Sigmoid colon (tissue), 7 donors: ENCODE measurements around the gene RAB4B. TPM values are rescaled to one million over a fixed set of nuclear protein-coding genes. Genes with fewer than 3 reads are reported as not detected.
"Not testable (repeated sequence)": the region's sequence is repeated elsewhere in the genome, so short reads cannot be mapped to it uniquely, and the experiment has no call there.

Experiments
- DNase-seq: peaks from one replicate; pipeline ENCODE4 v3.0.0-alpha.2; 2019
- H3K27ac ChIP-seq, 4 donors: fragments of 200-600 bp; sonication (generic); one replicate each; pipeline ENCODE4 v1.5.1; 2016 to 2019; ENCODE audit warnings: mild to moderate bottlenecking in 1 of 4
- H3K27me3 ChIP-seq, 3 donors: fragments of 200-600 bp; sonication (generic); one replicate each; pipeline ENCODE4 v1.5.1; 2019; ENCODE audit warnings: mild to moderate bottlenecking in 1 of 3
- H3K36me3 ChIP-seq, 4 donors: fragments of 200-600 bp; sonication (generic); one replicate each; pipeline ENCODE4 v1.5.1; 2016 to 2019
- H3K4me1 ChIP-seq, 4 donors: fragments of 200-600 bp; sonication (generic); one replicate each; pipeline ENCODE4 v1.5.1; 2017 to 2019
- H3K4me3 ChIP-seq, 4 donors: fragments of 200-600 bp; sonication (generic); one replicate each; pipeline ENCODE4 v1.5.1; 2017 to 2019; ENCODE audit warnings: mild to moderate bottlenecking in 2 of 4, moderate library complexity in 1 of 4
- H3K9me3 ChIP-seq, 4 donors: fragments of 200-600 bp in 3 of 4; sonication (generic) in 3 of 4; one replicate each; pipeline versions ENCODE4 v1.5.1 to v1.6.1; 2013 to 2019
- CTCF ChIP-seq, 4 experiments: fragments of 450-650 bp in 3 of 4; fragments of 200-600 bp in 1 of 4; IDR thresholded peaks; one replicate each; pipeline ENCODE4 v1.5.1; 2016 to 2019; ENCODE audit warnings: antibody characterized with exemption in 4 of 4, mild to moderate bottlenecking in 3 of 4, moderate library complexity in 2 of 4
- EP300 ChIP-seq, 4 donors: sonication (generic); formaldehyde crosslinking; IDR thresholded peaks; one replicate each; pipeline ENCODE4 v1.6.1; 2017; ENCODE audit warnings: antibody characterized with exemption in 4 of 4
- POLR2A ChIP-seq, 2 donors: fragments of 450-650 bp; IDR thresholded peaks; one replicate each; pipeline ENCODE4 v1.6.1; 2016; ENCODE audit warnings: antibody characterized with exemption in 2 of 2, mild to moderate bottlenecking in 2 of 2, moderate library complexity in 2 of 2
- POLR2AphosphoS5 ChIP-seq, 4 donors: sonication (generic); formaldehyde crosslinking; IDR thresholded peaks; one replicate each; pipeline ENCODE4 v1.6.1; 2017; ENCODE audit warnings: antibody characterized with exemption in 4 of 4
- WGBS, 2 donors: extraction: QIAGEN DNeasy Blood & Tissue Kit; methylation state at CpG; one replicate each; pipeline ENCODE4 v1.1.7; 2013; 5-methylcytosine and 5-hydroxymethylcytosine counted together
- intact Hi-C: fragments of 100-400 bp; cut with DNase I; formaldehyde crosslinking; loops from one replicate; pipeline ENCODE4 v1.15.1; 2023
- polyA plus RNA-seq, 3 donors: library from polyadenylated mRNA; stranded (reverse); fragments of 200-250 nt; gene quantifications; one replicate each; pipeline ENCODE4 v1.2.3, GENCODE V29; 2013
- total RNA-seq, 4 donors: library from RNA; depleted of rRNA; stranded (reverse); fragments of >200 nt; gene quantifications; one replicate each; pipeline ENCODE4 v1.1.0, GENCODE V29; 2016
- donor health status: healthy with polysubstance abuse.
- donor health status: Bipolar disorder and iron deficiency.
- donor health status: healthy.

RAB4B gene
- total and polyA plus RNA-seq, 7 donors: 15.6 to 76.5 (median 21.3) TPM

GRCh38 chr19:40811478-40812341 lies 33.7 kb downstream of the RAB4B start:
- no peak for TF ChIP-seq CTCF (IDR thresholded peaks at IDR 0.05)
- no peak for TF ChIP-seq POLR2AphosphoS5 (IDR thresholded peaks at IDR 0.05)
- no peak for TF ChIP-seq POLR2A (IDR thresholded peaks at IDR 0.05)
- no peak for TF ChIP-seq EP300 (IDR thresholded peaks at IDR 0.05)
- Histone ChIP-seq H3K27me3 (no peaks in the 10 kb centered on the region), H3K4me3 (peak overlapping the region in 3 of 4 donors; percentile 45 to 51 (median 46)), H3K9me3 (no peaks in the 10 kb centered on the region), H3K36me3 (peaks cover 0 to 26% (median 17%) of the 10 kb centered on the region in 4 donors), H3K27ac (peak overlapping the region; percentile 80 to 99 (median 81)), H3K4me1 (peaks cover 0 to 63% (median 53%) of the 10 kb centered on the region in 4 donors)
- intact Hi-C loops: loop anchor here (5.0 kb wide), 1 partner anchor 149 kb away; no protein-coding TSS in a partner anchor
- DNase-seq: no peak
- 18 to 66% methylated on average over 35 of the region's 35 CpGs for WGBS, 2 donors

- WGBS, 2 donors: 92 to 95% methylated on average over 7 of the region's 7 CpGs
- Histone ChIP-seq H3K4me1 (peaks cover 0 to 55% (median 45%) of the 10 kb centered on the region in 4 donors), H3K27ac (peak overlapping the region; percentile 20 to 99 (median 61)), H3K36me3 (peaks cover 0 to 20% (median 11%) of the 10 kb centered on the region in 4 donors)
- not testable (repeated sequence) for H3K9me3 ChIP-seq, H3K4me3 ChIP-seq, DNase-seq, H3K27me3 ChIP-seq
- intact Hi-C loops: loop anchor here (5.0 kb wide), 1 partner anchor 150 kb away; no protein-coding TSS in a partner anchor
Observed at GRCh38 chr19:40812571-40812970, 34.5 kb downstream of the RAB4B start.

GRCh38 chr19:40813182-40813581 lies 35.1 kb downstream of the RAB4B start:
- DNase-seq: no peak
- H3K36me3 ChIP-seq: peaks cover 0 to 14% (median 6%) of the 10 kb centered on the region in 4 donors
- H3K27me3 ChIP-seq: no peaks in the 10 kb centered on the region
- peak overlapping the region; percentile 20 to 99 (median 61) for H3K27ac ChIP-seq
- TF ChIP-seq EP300 (IDR thresholded peaks at IDR 0.05) (no peak), POLR2AphosphoS5 (IDR thresholded peaks at IDR 0.05) (peak in 1 of 4 donors; percentile 7)
- no peak overlapping the region for H3K4me3 ChIP-seq
- no peaks in the 10 kb centered on the region for H3K9me3 ChIP-seq
- H3K4me1 ChIP-seq: peaks cover 0 to 58% (median 42%) of the 10 kb centered on the region in 4 donors
- intact Hi-C loops: loop anchor here (5.0 kb wide), 1 partner anchor 151 kb away; no protein-coding TSS in a partner anchor
- 48 to 64% methylated on average over 4 of the region's 4 CpGs for WGBS, 2 donors

GRCh38 chr19:40815223-40815622 lies 37.2 kb downstream of the RAB4B start:
- intact Hi-C loops: no loop called here
- H3K27ac ChIP-seq: no peak overlapping the region
- 81 to 83% methylated on average over 4 of the region's 4 CpGs for WGBS, 2 donors

More at GRCh38 chr19:40815223-40815622, 37.2 kb downstream of the RAB4B start:
- no peak for TF ChIP-seq CTCF (IDR thresholded peaks at IDR 0.05)
- no peak for TF ChIP-seq POLR2AphosphoS5 (IDR thresholded peaks at IDR 0.05)
- TF ChIP-seq POLR2A (IDR thresholded peaks at IDR 0.05): no peak
- no peak for TF ChIP-seq EP300 (IDR thresholded peaks at IDR 0.05)
- no peaks in the 10 kb centered on the region for H3K27me3 ChIP-seq
- peaks cover 0 to 59% (median 41%) of the 10 kb centered on the region in 4 donors for H3K4me1 ChIP-seq
- no peaks in the 10 kb centered on the region for H3K9me3 ChIP-seq
- peak; percentile 37 for DNase-seq
- no peak overlapping the region for H3K4me3 ChIP-seq
- H3K36me3 ChIP-seq: no peaks in the 10 kb centered on the region
